HG02571 (cell line): ENCODE results near the gene TJAP1.
"Not testable (repeated sequence)": the region's sequence is repeated elsewhere in the genome, so short reads cannot be mapped to it uniquely, and the experiment has no call there.

Experiments used
- ATAC-seq: cut with Tn5 transposase; IDR thresholded peaks from one replicate; pipeline ENCODE4 v1.9.1; 2021; ENCODE audit warnings: mild to moderate bottlenecking, moderate library complexity; ENCODE audit not compliant: unreplicated experiment

Gene TJAP1

GRCh38 chr6:43452896-43453295 lies 24.5 kb upstream of the TJAP1 start:
- ATAC-seq = no peak

GRCh38 chr6:43453831-43454230 lies 23.5 kb upstream of the TJAP1 start:
- ATAC-seq = no peak

DNA sequence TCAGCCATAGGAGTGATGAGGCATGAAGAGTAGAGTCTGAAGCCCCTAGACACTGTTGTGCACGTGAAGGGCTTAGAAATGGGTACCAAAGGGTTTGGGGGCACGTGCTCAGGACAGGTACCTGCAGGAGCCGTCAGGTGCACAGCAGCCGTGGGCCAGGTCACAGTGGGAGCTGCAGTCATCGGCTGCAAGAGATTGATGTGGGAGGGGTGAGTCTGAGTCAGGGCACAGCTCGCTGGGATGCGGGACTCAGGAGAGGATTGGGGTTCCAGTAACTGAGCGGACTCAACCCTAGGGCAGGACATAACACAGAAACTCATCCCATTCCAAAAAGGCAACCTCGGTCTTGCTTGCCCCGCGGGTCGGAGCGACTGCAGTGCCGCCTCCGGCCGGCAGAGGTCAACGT lies 23.1 kb upstream of the TJAP1 start:
- peak; percentile 53 for ATAC-seq

DNA sequence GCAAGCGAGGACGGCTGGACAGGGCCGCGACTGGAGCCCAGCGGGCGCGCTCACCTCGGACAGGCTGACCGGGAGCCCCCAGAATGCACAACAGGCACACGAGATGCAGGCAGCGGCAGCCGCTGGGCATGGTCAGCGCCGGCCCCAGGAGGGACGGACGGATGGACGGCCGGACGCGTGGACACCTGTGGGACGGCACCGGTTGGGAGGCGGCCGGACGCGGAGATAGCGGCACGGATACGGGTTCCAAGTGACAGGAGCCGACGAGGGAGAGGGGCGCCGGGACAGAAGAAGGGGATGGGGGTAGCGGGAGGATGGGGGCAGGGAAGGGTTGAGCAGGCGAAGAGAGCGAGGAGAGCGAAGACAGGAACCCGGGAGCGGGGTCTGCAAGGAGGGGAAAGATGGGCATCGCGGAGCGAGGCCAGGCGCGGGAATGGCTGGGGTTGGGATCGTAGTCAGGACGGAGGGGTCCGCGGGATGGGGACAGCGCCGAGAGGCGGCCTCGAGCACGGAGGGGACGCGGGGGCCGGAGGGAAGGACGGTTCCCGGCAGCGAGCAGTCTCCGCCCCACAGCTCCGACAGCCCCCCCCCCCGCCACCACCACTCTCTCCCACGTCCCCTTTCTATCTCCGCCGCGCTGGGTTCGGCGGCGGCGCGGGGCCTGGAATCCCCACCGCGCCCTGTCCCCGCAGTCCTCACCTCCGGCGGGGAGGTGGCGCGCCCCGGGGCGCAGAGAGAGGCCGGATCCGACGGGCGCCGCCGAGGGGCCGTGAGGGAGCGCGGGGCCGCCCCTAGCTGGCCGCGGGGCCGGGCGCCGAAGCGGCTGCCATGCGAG lies 22.5 kb upstream of the TJAP1 start:
- no peak for ATAC-seq

GRCh38 chr6:43455531-43456428 lies 21.6 kb upstream of the TJAP1 start, which contains the start of gene DLK2:
DLK2 (minus strand) TSS chr6:43455548; CDS start chr6:43454825, 723 bp downstream.
- no peak for ATAC-seq

GRCh38 chr6:43457643-43458042 lies 19.7 kb upstream of the TJAP1 start:
- ATAC-seq = no peak

GRCh38 chr6:43458154-43458553 lies 19.2 kb upstream of the TJAP1 start:
- not testable (repeated sequence) for ATAC-seq

- ATAC-seq = no peak
Measured at GRCh38 chr6:43459535-43459934, 17.8 kb upstream of the TJAP1 start.

DNA sequence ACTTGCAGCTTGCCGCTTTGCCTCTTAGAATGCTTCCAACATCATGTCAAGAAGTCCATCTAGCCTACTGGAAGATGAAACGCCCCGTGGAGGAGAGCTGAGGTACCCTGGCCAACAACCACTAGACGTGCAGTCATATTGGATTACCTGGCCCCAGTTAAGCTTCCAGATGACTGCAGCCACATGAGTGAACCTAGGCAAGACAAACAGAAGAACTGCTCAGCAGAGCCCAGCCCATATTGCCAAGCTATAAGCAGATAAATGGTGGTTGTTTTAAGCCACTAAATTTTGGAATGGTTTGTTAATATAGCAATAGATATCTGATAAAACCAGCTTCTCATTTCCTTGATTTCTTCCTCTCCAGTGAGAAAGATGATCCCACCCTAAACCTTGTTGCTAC lies 17.3 kb upstream of the TJAP1 start:
- ATAC-seq = no peak

- no peak for ATAC-seq
Measured at GRCh38 chr6:43461936-43462335, 15.4 kb upstream of the TJAP1 start.

DNA sequence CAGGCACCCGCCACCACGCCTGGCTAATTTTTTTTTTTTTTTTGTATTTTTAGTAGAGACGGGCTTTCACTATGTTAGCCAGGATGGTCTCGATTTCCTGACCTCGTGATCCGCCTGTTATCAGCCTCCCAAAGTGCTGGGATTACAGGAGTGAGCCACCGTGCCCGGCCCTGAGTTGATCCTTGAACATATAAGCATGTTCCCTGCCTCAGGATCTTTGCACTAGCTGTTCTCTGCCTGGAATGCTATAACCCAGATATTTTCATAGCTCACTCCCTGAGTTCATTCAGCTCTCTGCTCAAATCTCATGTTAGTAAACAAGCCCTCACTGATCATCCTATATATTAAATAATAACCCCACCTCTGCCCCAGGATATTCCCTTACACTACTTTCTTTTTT lies 13.0 kb upstream of the TJAP1 start:
- no peak for ATAC-seq

DNA sequence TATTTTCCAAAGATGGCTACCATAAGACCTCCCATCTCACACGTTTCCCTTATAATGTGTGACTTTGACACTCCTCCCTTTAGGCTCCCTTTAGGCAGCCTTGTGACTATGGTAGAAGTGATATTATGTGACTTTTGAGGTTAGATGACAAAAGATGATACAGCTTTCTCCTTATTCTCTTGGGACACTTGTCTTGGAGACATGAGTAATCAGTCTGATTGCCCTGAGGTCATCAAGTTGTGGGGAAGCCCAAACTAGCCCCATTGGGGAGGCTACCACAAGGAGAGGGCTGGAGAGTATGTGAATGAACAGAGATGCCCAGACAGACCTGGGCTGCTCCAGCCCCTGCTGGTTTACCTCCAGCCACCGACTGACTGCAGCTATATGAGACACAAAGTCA lies 11.4 kb upstream of the TJAP1 start:
- ATAC-seq = no peak

DNA sequence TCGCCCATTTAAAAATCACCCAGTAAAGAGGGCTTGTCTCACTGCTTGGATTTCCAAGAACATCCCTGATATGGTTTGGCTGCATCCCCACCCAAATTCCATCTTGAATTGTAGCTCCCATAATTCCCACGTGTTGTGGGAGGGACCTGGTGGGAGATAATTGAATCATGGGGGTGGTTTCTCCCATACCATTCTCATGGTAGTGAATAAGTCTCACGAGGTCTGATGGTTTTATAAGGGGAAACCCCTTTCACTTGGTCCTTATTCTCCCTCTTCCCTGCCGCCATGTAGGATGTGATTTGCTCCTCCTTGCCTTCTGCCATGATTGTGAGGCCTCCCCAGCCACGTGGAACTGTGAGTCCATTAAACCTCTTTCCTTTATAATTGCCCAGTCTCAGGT lies 10.1 kb upstream of the TJAP1 start:
- ATAC-seq = not testable (repeated sequence)

- ATAC-seq = no peak
Measured at GRCh38 chr6:43467752-43468151, 9.6 kb upstream of the TJAP1 start.

- ATAC-seq = no peak
Measured at GRCh38 chr6:43468240-43468639, 9.1 kb upstream of the TJAP1 start.

DNA sequence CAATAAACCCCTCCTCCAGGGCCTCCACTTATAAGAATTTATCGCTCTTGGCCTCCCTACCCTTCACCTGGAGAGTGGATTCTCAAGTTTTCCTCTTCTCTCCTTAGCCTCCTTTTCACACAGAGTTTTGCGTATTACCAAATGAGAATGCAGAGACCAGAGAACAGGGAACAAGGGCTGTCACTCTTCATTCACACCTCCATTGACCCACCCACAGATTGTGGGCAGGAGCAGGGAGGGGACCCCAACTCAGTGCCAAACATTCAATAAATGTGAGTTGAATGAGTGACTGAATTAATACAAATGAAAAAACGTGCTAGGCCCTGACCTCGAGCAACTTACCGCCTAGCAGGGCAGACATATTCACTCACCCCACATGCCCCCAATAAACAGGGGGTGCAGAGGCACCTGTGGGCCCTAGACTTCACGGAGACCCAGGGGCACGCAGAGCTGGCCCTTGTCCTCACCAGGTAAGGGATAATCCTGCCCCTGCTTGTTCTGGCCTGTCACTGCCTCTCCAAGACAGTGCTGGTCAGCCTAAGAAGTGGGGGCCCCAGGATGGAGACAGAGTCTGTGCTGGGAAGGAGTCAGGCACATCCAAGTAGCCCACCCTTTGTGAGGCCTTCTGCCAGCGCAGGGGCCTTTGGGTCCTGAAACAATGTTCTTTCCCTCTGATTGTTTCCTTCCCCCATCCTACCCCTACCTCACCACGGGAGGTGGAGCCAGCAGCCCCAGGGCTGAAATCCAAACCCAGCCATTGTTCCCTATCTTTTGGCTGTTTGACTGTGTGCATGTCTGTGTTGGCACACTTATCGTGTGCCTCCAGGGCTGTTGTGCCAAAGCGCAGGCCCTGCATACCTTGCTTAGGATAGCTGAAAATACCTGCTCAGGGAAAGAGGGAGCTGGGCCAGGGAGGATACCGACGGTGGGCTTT lies 8.4 kb upstream of the TJAP1 start:
- ATAC-seq = no peak

DNA sequence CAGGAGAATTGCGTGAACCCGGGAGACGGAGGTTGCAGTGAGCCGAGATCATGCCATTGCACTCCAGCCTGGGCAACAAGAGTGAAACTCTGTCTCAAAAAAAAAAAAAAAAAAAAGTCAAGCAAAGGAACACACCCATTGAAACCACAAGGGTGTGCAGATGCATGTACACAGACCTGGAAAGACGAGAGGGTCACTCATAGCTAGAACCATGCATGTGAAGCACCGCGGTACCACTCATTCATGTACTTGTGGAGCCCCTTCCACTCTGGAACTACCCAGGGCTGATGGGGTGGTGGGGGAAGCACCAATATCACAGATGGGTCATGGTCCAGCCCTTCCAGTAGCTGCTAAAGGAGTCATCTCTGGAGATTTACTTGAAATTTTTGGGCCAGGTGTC lies 7.4 kb upstream of the TJAP1 start:
- ATAC-seq = no peak

DNA sequence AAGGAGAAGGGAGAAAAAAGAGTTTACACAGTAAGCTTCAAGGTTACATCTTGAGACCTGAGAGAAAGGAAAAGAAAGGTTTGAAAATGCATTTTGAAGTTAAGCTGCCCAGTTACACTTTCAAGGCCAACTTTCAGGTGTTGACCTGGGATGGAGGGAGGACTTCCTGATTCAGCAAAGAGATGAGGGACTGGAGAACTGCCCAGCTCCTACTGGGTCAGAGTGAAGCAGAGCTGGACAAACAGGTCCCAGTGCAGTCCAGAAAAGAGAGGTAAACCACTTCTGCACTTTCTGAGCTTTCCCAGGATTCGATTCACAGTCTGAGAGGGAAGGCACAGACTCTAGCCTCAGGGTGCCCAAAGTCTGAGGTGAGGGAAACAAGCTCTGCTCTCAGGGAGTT lies 6.0 kb upstream of the TJAP1 start:
- ATAC-seq = no peak

GRCh38 chr6:43472515-43472914 lies 4.9 kb upstream of the TJAP1 start:
- no peak for ATAC-seq

GRCh38 chr6:43475516-43475915 lies 1.9 kb upstream of the TJAP1 start:
- ATAC-seq = no peak

DNA sequence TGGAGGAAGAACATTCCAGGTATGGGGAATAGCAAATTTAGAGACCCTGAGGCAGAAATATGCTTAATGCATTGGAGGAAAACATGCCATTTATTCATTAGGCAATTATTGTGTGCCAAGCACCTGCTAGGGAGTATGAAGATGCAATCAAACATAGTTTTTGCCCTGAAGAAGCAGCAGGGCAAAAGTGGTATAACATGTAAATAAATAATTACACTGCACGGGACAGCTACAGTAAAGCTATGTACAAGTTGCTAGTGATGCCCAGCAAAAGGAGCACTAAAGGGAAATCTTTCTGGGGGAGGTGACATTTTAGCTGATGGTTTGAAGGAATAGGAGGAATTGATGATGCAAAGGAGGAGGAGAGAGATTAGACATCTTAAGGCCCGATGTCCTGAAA lies 624 bp upstream of the TJAP1 start:
- ATAC-seq = no peak
